Hematopoietic multipotent progenitor cell treated with erythropoietin and hydrocortisone succinate and interleukin-3 and kit ligand, for 4 days (in vitro differentiated cells): ENCODE measurements around the gene RPTOR.
"Not testable (repeated sequence)": the region's sequence is repeated elsewhere in the genome, so short reads cannot be mapped to it uniquely, and the experiment has no call there.

ENCODE experiments used
- DNase-seq: peaks from one replicate; pipeline ENCODE4 v3.0.0-alpha.2; 2015

Gene RPTOR

GRCh38 chr17:80789356-80789902 lies 244.8 kb downstream of the RPTOR start:
- no peak for DNase-seq

GRCh38 chr17:80790021-80790765 lies 245.6 kb downstream of the RPTOR start:
- DNase-seq: no peak

GRCh38 chr17:80790981-80791742 lies 246.5 kb downstream of the RPTOR start:
- no peak for DNase-seq

- no peak for DNase-seq
Observed at GRCh38 chr17:80791758-80792284, 247.2 kb downstream of the RPTOR start.

GRCh38 chr17:80792373-80792781 lies 247.7 kb downstream of the RPTOR start:
- no peak for DNase-seq

GRCh38 chr17:80793421-80793820 lies 248.8 kb downstream of the RPTOR start:
- no peak for DNase-seq

GRCh38 chr17:80793851-80794267 lies 249.2 kb downstream of the RPTOR start:
- DNase-seq: no peak

- DNase-seq: no peak
Observed at GRCh38 chr17:80794281-80795089, 249.8 kb downstream of the RPTOR start.

GRCh38 chr17:80795090-80795580 lies 250.5 kb downstream of the RPTOR start:
- no peak for DNase-seq

GRCh38 chr17:80795754-80796153 lies 251.1 kb downstream of the RPTOR start:
- no peak for DNase-seq

- DNase-seq: no peak
Observed at GRCh38 chr17:80796430-80796861, 251.8 kb downstream of the RPTOR start.

GRCh38 chr17:80797222-80797621 lies 252.6 kb downstream of the RPTOR start:
- DNase-seq: not testable (repeated sequence)

- no peak for DNase-seq
Observed at GRCh38 chr17:80797741-80798594, 253.3 kb downstream of the RPTOR start.

GRCh38 chr17:80798595-80799537 lies 254.2 kb downstream of the RPTOR start:
- DNase-seq: no peak

- no peak for DNase-seq
Observed at GRCh38 chr17:80799538-80800480, 255.2 kb downstream of the RPTOR start.

- no peak for DNase-seq
Observed at GRCh38 chr17:80800481-80801391, 256.1 kb downstream of the RPTOR start.

- no peak for DNase-seq
Observed at GRCh38 chr17:80802626-80803450, 258.2 kb downstream of the RPTOR start.
